GF-D8 (cell line): Measurements from ENCODE around the gene MYO1E.

Source experiments
- DNase-seq: peaks from one replicate; lab custom pipeline; 2025; lab: John Stamatoyannopoulos, UW

The MYO1E gene

GRCh38 chr15:59229015-59229414 is 143.7 kb downstream of the MYO1E start:
- no peak for DNase-seq

GRCh38 chr15:59227021-59227420 is 145.7 kb downstream of the MYO1E start:
- no peak for DNase-seq

GRCh38 chr15:59224474-59224873 is 148.2 kb downstream of the MYO1E start:
- DNase-seq: no peak

- DNase-seq: no peak
Observed at GRCh38 chr15:59223736-59224135, 148.9 kb downstream of the MYO1E start.

- no peak for DNase-seq
Observed at GRCh38 chr15:59222906-59223550, 149.6 kb downstream of the MYO1E start.

- DNase-seq: no peak
Observed at GRCh38 chr15:59221511-59222505, 150.9 kb downstream of the MYO1E start.

- no peak for DNase-seq
Observed at GRCh38 chr15:59218710-59219109, 154.0 kb downstream of the MYO1E start.

- no peak for DNase-seq
Observed at GRCh38 chr15:59217876-59218498, 154.7 kb downstream of the MYO1E start.

GRCh38 chr15:59216911-59217310 is 155.8 kb downstream of the MYO1E start:
- DNase-seq: no peak

- DNase-seq: no peak
Observed at GRCh38 chr15:59210186-59210585, 162.5 kb downstream of the MYO1E start.

- no peak for DNase-seq
Observed at GRCh38 chr15:59208613-59209249, 163.9 kb downstream of the MYO1E start.

GRCh38 chr15:59206623-59207183 is 166.0 kb downstream of the MYO1E start, which contains the start of gene LDHAL6B:
Gene LDHAL6B, plus strand, starts transcription at chr15:59206843. Its CDS starts 98 bp downstream, at chr15:59206941.
- DNase-seq: no peak

- DNase-seq: no peak
Observed at GRCh38 chr15:59205839-59206622, 166.6 kb downstream of the MYO1E start.

GRCh38 chr15:59203657-59204056 is 169.0 kb downstream of the MYO1E start:
- no peak for DNase-seq

GRCh38 chr15:59203008-59203407 is 169.7 kb downstream of the MYO1E start:
- DNase-seq: no peak

- no peak for DNase-seq
Observed at GRCh38 chr15:59200560-59200959, 172.1 kb downstream of the MYO1E start.

GRCh38 chr15:59199626-59200465 is 172.8 kb downstream of the MYO1E start:
- no peak for DNase-seq

GRCh38 chr15:59197454-59197853 is 175.2 kb downstream of the MYO1E start:
- no peak for DNase-seq

GRCh38 chr15:59196416-59196815 is 176.3 kb downstream of the MYO1E start:
- DNase-seq: no peak
